GM12872 (cell line): ENCODE results near the gene CYB5R3.

Experiments used
- CTCF ChIP-seq: IDR thresholded peaks from 3 replicates; pipeline ENCODE4 v1.5.1; 2011; ENCODE audit warnings: low read depth, mild to moderate bottlenecking, low read length, moderate library complexity; ENCODE audit not compliant: insufficient read depth

CYB5R3 gene

GRCh38 chr22:42604403-42604802 is 44.8 kb downstream of the CYB5R3 start:
- TF ChIP-seq CTCF, result no peak

- no peak for TF ChIP-seq CTCF
Measured at GRCh38 chr22:42603427-42603826, 45.8 kb downstream of the CYB5R3 start.

GRCh38 chr22:42602470-42602869 is 46.7 kb downstream of the CYB5R3 start:
- TF ChIP-seq CTCF, result no peak

- no peak for TF ChIP-seq CTCF
Measured at GRCh38 chr22:42601879-42602465, 47.2 kb downstream of the CYB5R3 start.

- no peak for TF ChIP-seq CTCF
Measured at GRCh38 chr22:42596863-42597530, 52.2 kb downstream of the CYB5R3 start.

- TF ChIP-seq CTCF, result no peak
Measured at GRCh38 chr22:42596336-42596735, 52.9 kb downstream of the CYB5R3 start.

- TF ChIP-seq CTCF, result no peak
Measured at GRCh38 chr22:42595434-42595833, 53.8 kb downstream of the CYB5R3 start.
